ENCODE measurements around the gene KCNJ1. TPM values are rescaled to one million over a fixed set of nuclear protein-coding genes. Genes with fewer than 3 reads are reported as not detected.
A peak's percentile ranks its signal among the peaks of the same experiment; 100 is the strongest.

KCNJ1 gene
- total RNA-seq, 1 experiment from 2014 or later: not detected

GRCh38 chr11:128900468-128900867, 33.4 kb upstream of the KCNJ1 start:
- no peak for ATAC-seq
- Histone ChIP-seq H3K79me2 (ENCODE audit: low read length) (no peaks in the 10 kb centered on the region), H3K27ac (ENCODE audit: low read length) (no peak overlapping the region), H3K4me3 (ENCODE audit: low read length) (no peak overlapping the region), H3K9me2 (replicated peaks; ENCODE audit: low read length) (no peaks in the 10 kb centered on the region), H4K20me1 (ENCODE audit: low read length) (no peaks in the 10 kb centered on the region), H3F3A (ENCODE audit: low read length, unreplicated experiment) (no peaks in the 10 kb centered on the region), H3K27me3 (ENCODE audit: low read length) (no peaks in the 10 kb centered on the region), H3K9ac (ENCODE audit: low read length) (no peak overlapping the region), H3K36me3 (ENCODE audit: low read depth, low read length) (no peaks in the 10 kb centered on the region), H3K4me1 (ENCODE audit: insufficient read depth, low read length) (peaks cover 5% of the 10 kb centered on the region; the same call in 1 of the 2 replicates), H3K9me3 (ENCODE audit: low read length) (no peaks in the 10 kb centered on the region), H2AFZ (ENCODE audit: low read length) (no peak overlapping the region), H3K4me2 (ENCODE audit: low read length) (no peak overlapping the region)
- intact Hi-C loops (cut with micrococcal nuclease): no loop called here
- no peak for DNase-seq
- BruUV-seq (replicated peaks): no TSS peak
- ChIA-PET POLR2A (ENCODE audit: unreplicated experiment) (no interaction called here), CTCF (no interaction called here)
- TF ChIP-seq EZH2 (IDR thresholded peaks at IDR 0.05; ENCODE audit: low read length, unreplicated experiment): no peak
- TF ChIP-seq CTCF (conservative IDR thresholded peaks at IDR 0.05; ENCODE audit: low read depth, low read length): no peak
- TF ChIP-seq EZH2phosphoT487 (IDR thresholded peaks at IDR 0.05; ENCODE audit: borderline replicate concordance, low read length): no peak

GRCh38 chr11:128898580-128899344, 31.7 kb upstream of the KCNJ1 start:
- H2AFZ ChIP-seq (ENCODE audit: low read length): no peak overlapping the region
- ChIA-PET POLR2A (ENCODE audit: unreplicated experiment) (no interaction called here), CTCF (no interaction called here)
- no TSS peak for BruUV-seq (replicated peaks)
- H3K4me3 ChIP-seq (ENCODE audit: low read length): no peak overlapping the region
- H3K9ac ChIP-seq (ENCODE audit: low read length): no peak overlapping the region
- no peaks in the 10 kb centered on the region for H3K27me3 ChIP-seq (ENCODE audit: low read length)
- H4K20me1 ChIP-seq (ENCODE audit: low read length): no peaks in the 10 kb centered on the region
- peak; percentile 36 for DNase-seq
- intact Hi-C loops (cut with micrococcal nuclease): no loop called here
- no peaks in the 10 kb centered on the region for H3K9me2 ChIP-seq (replicated peaks; ENCODE audit: low read length)
- no peaks in the 10 kb centered on the region for H3K4me1 ChIP-seq (ENCODE audit: insufficient read depth, low read length)
- TF ChIP-seq EZH2phosphoT487 (IDR thresholded peaks at IDR 0.05; ENCODE audit: borderline replicate concordance, low read length) (no peak), EZH2 (IDR thresholded peaks at IDR 0.05; ENCODE audit: low read length, unreplicated experiment) (no peak), CTCF (conservative IDR thresholded peaks at IDR 0.05; ENCODE audit: low read depth, low read length) (no peak)
- no peaks in the 10 kb centered on the region for H3K9me3 ChIP-seq (ENCODE audit: low read length)
- H3K79me2 ChIP-seq (ENCODE audit: low read length): no peaks in the 10 kb centered on the region
- ATAC-seq: no peak
- H3K4me2 ChIP-seq (ENCODE audit: low read length): no peak overlapping the region
- no peak overlapping the region for H3K27ac ChIP-seq (ENCODE audit: low read length)
- H3K36me3 ChIP-seq (ENCODE audit: low read depth, low read length): no peaks in the 10 kb centered on the region
- H3F3A ChIP-seq (ENCODE audit: low read length, unreplicated experiment): no peaks in the 10 kb centered on the region

GRCh38 chr11:128897826-128898225, 30.7 kb upstream of the KCNJ1 start:
- no peaks in the 10 kb centered on the region for H3K36me3 ChIP-seq (ENCODE audit: low read depth, low read length)
- CTCF ChIA-PET: no interaction called here
- POLR2A ChIA-PET (ENCODE audit: unreplicated experiment): no interaction called here
- H2AFZ ChIP-seq (ENCODE audit: low read length): no peak overlapping the region
- DNase-seq (no peak), ATAC-seq (no peak)
- TF ChIP-seq EZH2phosphoT487 (IDR thresholded peaks at IDR 0.05; ENCODE audit: borderline replicate concordance, low read length) (no peak), EZH2 (IDR thresholded peaks at IDR 0.05; ENCODE audit: low read length, unreplicated experiment) (no peak), CTCF (conservative IDR thresholded peaks at IDR 0.05; ENCODE audit: low read depth, low read length) (no peak)
- H3K9me3 ChIP-seq (ENCODE audit: low read length): no peaks in the 10 kb centered on the region
- H4K20me1 ChIP-seq (ENCODE audit: low read length): no peaks in the 10 kb centered on the region
- H3K27me3 ChIP-seq (ENCODE audit: low read length): no peaks in the 10 kb centered on the region
- H3K4me1 ChIP-seq (ENCODE audit: insufficient read depth, low read length): no peaks in the 10 kb centered on the region
- intact Hi-C loops (cut with micrococcal nuclease): no loop called here
- no peak overlapping the region for H3K4me3 ChIP-seq (ENCODE audit: low read length)
- no TSS peak for BruUV-seq (replicated peaks)
- H3K4me2 ChIP-seq (ENCODE audit: low read length): no peak overlapping the region
- H3K79me2 ChIP-seq (ENCODE audit: low read length): no peaks in the 10 kb centered on the region
- H3K9me2 ChIP-seq (replicated peaks; ENCODE audit: low read length): no peaks in the 10 kb centered on the region
- H3F3A ChIP-seq (ENCODE audit: low read length, unreplicated experiment): no peaks in the 10 kb centered on the region
- H3K9ac ChIP-seq (ENCODE audit: low read length): no peak overlapping the region
- no peak overlapping the region for H3K27ac ChIP-seq (ENCODE audit: low read length)
